HepG2 (cell line): ENCODE results near the gene SYNE3. TPM values are rescaled to one million over a fixed set of nuclear protein-coding genes. Genes with fewer than 3 reads are reported as not detected.

Experiments used
- CEBPB ChIP-seq: IDR thresholded peaks from 2 replicates; pipeline ENCODE4 v1.6.1; 2011; ENCODE audit warnings: low read depth, low read length, improper control_type of control experiment, borderline replicate concordance
- CEBPG ChIP-seq: IDR thresholded peaks from 2 replicates; pipeline ENCODE4 v1.6.1; 2016
- FOSL2 ChIP-seq: sonication (generic); formaldehyde crosslinking; IDR thresholded peaks from 2 replicates; pipeline ENCODE4 v1.4.0; 2020; ENCODE audit warnings: missing genetic modification reagents
- KDM2A ChIP-seq: sonication (generic); formaldehyde crosslinking; IDR thresholded peaks from 2 replicates; pipeline ENCODE4 v1.4.0; 2020; ENCODE audit warnings: low read depth, missing genetic modification reagents, borderline replicate concordance
- NONO ChIP-seq, 2 experiments: fragments of 450-650 bp in 1 of 2; sonication (generic) in 1 of 2; formaldehyde crosslinking in 1 of 2; IDR thresholded peaks in 1 of 2; conservative IDR thresholded peaks in 1 of 2; 2 replicates each; pipeline versions ENCODE4 v1.6.1 to v1.8.0; 2017 to 2022; ENCODE audit warnings: mild to moderate bottlenecking in 1 of 2, missing genetic modification reagents in 1 of 2, moderate library complexity in 1 of 2
- PAX8 ChIP-seq: sonication (generic); formaldehyde crosslinking; IDR thresholded peaks from 2 replicates; pipeline ENCODE4 v1.8.0; 2022; ENCODE audit warnings: mild to moderate bottlenecking, missing genetic modification reagents, borderline replicate concordance
- TGIF2 ChIP-seq: IDR thresholded peaks from 2 replicates; pipeline ENCODE4 v1.6.1; 2016; ENCODE audit warnings: control low read depth, missing compliant biosample characterization
- ZFY ChIP-seq: sonication (generic); formaldehyde crosslinking; IDR thresholded peaks from 2 replicates; pipeline ENCODE4 v1.4.0; 2020; ENCODE audit warnings: missing genetic modification reagents
- ZNF124 ChIP-seq: sonication (generic); formaldehyde crosslinking; IDR thresholded peaks from 2 replicates; pipeline ENCODE4 v1.4.0; 2020; ENCODE audit warnings: missing genetic modification reagents
- ZNF143 ChIP-seq: sonication (generic); formaldehyde crosslinking; IDR thresholded peaks from 2 replicates; pipeline ENCODE4 v1.4.0; 2020; ENCODE audit warnings: missing genetic modification reagents
- ZNF3 ChIP-seq: IDR thresholded peaks from 2 replicates; pipeline ENCODE4 v1.7.0; 2017; ENCODE audit warnings: inconsistent platforms
- ZNF367 ChIP-seq: sonication (generic); formaldehyde crosslinking; IDR thresholded peaks from 2 replicates; pipeline ENCODE4 v1.4.0; 2020; ENCODE audit warnings: missing genetic modification reagents, borderline replicate concordance
- ZNF432 ChIP-seq: sonication (generic); formaldehyde crosslinking; IDR thresholded peaks from 2 replicates; pipeline ENCODE4 v1.5.0; 2020; ENCODE audit warnings: missing genetic modification reagents, mild to moderate bottlenecking, borderline replicate concordance
- ZNF773 ChIP-seq: sonication (generic); formaldehyde crosslinking; IDR thresholded peaks from 2 replicates; pipeline ENCODE4 v1.4.0; 2020; ENCODE audit warnings: missing genetic modification reagents, borderline replicate concordance
- polyA plus RNA-seq, 8 experiments: library from polyadenylated mRNA; depleted of rRNA in 3 of 8; stranded (reverse) in 7 of 8; unstranded in 1 of 8; fragments of >200 nt; fragmentation: Illumina TruSeq in 4 of 8; extraction: Trizol in 4 of 8; gene quantifications; 2 replicates each; pipeline versions ENCODE4 v1.2.1 to v1.2.3, GENCODE V29; 2011 to 2016; ENCODE audit warnings: low read depth in 4 of 8, missing spikeins in 1 of 8, mixed read lengths in 1 of 8; ENCODE audit not compliant: insufficient read depth in 1 of 8
- total RNA-seq, 5 experiments: library from RNA; depleted of rRNA; stranded (reverse); fragments of >200 nt; fragmentation: Illumina TruSeq; extraction: Trizol; gene quantifications; 2 replicates each; pipeline ENCODE4 v1.2.3, GENCODE V29; 2016; ENCODE audit warnings: low read depth in 1 of 5
- TF ChIP-seq, protein P1 (sequence below): sonication (generic); formaldehyde crosslinking; IDR thresholded peaks from 2 replicates; pipeline ENCODE4 v1.5.0; 2020; ENCODE audit warnings: mild to moderate bottlenecking, missing genetic modification reagents, moderate library complexity
- TF ChIP-seq, protein P2 (sequence below): sonication (generic); formaldehyde crosslinking; IDR thresholded peaks from 2 replicates; pipeline ENCODE4 v1.9.0; 2021; ENCODE audit warnings: missing genetic modification reagents, mild to moderate bottlenecking, borderline replicate concordance
- TF ChIP-seq, protein P3 (sequence below): sonication (generic); formaldehyde crosslinking; IDR thresholded peaks from 2 replicates; pipeline ENCODE4 v1.4.0; 2020; ENCODE audit warnings: mild to moderate bottlenecking, missing genetic modification reagents
- TF ChIP-seq, protein P4 (sequence below): sonication (generic); formaldehyde crosslinking; conservative IDR thresholded peaks from 2 replicates; pipeline ENCODE4 v1.4.0; 2020; ENCODE audit warnings: missing genetic modification reagents
- TF ChIP-seq, protein P5 (sequence below): sonication (generic); formaldehyde crosslinking; IDR thresholded peaks from 2 replicates; pipeline ENCODE4 v1.5.1; 2020; ENCODE audit warnings: missing genetic modification reagents, mild to moderate bottlenecking, borderline replicate concordance
- TF ChIP-seq, protein P6 (sequence below): sonication (generic); formaldehyde crosslinking; IDR thresholded peaks from 2 replicates; pipeline ENCODE4 v1.5.1; 2020; ENCODE audit warnings: mild to moderate bottlenecking, missing genetic modification reagents, borderline replicate concordance

The SYNE3 gene
- total and polyA plus RNA-seq, 2 of the 13 experiments (the other 11 are each of a cell fraction or from before 2014, with no cell fraction given), result 7.8 to 8.0 TPM

DNA sequence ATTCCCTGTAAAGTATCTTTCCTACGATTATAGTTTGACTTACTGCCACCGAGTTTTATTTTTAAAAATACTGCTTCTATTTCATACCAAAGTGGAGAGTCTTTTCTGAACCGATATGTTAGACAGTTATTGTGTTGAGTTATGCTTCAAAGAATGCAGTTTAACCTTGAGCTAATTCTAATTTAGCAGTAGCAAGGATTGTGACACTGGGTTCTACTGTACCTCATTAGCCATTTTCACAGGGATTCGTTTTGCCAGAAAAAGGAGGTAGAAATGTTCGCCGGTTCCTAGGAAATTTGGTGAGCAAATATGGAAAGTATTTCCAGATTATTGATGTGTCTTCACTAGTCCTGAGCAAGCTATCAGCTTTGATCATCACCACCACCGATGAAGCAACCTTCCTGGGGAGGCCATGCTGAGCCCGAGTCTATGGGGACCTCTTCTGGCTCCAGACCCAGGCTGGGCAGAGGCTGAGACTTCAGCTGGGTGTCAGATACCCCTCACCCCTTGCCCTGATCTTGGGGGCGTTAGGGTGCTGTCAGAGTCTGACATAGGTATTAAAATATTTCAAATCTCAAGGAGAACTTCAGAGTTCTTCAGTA is 32.0 kb upstream of the SYNE3 start (continued):
- TF ChIP-seq, protein P1, sequence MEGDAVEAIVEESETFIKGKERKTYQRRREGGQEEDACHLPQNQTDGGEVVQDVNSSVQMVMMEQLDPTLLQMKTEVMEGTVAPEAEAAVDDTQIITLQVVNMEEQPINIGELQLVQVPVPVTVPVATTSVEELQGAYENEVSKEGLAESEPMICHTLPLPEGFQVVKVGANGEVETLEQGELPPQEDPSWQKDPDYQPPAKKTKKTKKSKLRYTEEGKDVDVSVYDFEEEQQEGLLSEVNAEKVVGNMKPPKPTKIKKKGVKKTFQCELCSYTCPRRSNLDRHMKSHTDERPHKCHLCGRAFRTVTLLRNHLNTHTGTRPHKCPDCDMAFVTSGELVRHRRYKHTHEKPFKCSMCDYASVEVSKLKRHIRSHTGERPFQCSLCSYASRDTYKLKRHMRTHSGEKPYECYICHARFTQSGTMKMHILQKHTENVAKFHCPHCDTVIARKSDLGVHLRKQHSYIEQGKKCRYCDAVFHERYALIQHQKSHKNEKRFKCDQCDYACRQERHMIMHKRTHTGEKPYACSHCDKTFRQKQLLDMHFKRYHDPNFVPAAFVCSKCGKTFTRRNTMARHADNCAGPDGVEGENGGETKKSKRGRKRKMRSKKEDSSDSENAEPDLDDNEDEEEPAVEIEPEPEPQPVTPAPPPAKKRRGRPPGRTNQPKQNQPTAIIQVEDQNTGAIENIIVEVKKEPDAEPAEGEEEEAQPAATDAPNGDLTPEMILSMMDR (CRISPR knock-in tag), result peak; percentile 65
- TF ChIP-seq PAX8 (CRISPR knock-in tag) (no peak), CEBPB (peak; percentile 81; the same call in 1 of the 2 replicates), ZFY (CRISPR knock-in tag) (peak; percentile 1; the same call in 1 of the 2 replicates), ZNF432 (no peak), TGIF2 (CRISPR knock-in tag) (0 out of 2 replicates have a peak, but pooled peaks have one; percentile 1), ZNF143 (no peak), ZNF367 (CRISPR knock-in tag) (no peak), CEBPG (CRISPR knock-in tag) (peak; percentile 90), ZNF3 (CRISPR knock-in tag) (no peak), FOSL2 (CRISPR knock-in tag) (peak; percentile 25; the same call in 1 of the 2 replicates), KDM2A (CRISPR knock-in tag) (no peak), ZNF773 (no peak), ZNF124 (CRISPR knock-in tag) (0 out of 2 replicates have a peak, but pooled peaks have one; percentile 10), NONO (IDR thresholded peaks at IDR 0.05) (no peak), NONO (CRISPR knock-in tag; conservative IDR thresholded peaks at IDR 0.05) (peak; percentile 0; the same call in 1 of the 2 replicates)
- TF ChIP-seq, protein P2, sequence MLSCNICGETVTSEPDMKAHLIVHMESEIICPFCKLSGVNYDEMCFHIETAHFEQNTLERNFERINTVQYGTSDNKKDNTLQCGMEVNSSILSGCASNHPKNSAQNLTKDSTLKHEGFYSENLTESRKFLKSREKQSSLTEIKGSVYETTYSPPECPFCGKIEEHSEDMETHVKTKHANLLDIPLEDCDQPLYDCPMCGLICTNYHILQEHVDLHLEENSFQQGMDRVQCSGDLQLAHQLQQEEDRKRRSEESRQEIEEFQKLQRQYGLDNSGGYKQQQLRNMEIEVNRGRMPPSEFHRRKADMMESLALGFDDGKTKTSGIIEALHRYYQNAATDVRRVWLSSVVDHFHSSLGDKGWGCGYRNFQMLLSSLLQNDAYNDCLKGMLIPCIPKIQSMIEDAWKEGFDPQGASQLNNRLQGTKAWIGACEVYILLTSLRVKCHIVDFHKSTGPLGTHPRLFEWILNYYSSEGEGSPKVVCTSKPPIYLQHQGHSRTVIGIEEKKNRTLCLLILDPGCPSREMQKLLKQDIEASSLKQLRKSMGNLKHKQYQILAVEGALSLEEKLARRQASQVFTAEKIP (CRISPR knock-in tag), result no peak
- TF ChIP-seq, protein P3, sequence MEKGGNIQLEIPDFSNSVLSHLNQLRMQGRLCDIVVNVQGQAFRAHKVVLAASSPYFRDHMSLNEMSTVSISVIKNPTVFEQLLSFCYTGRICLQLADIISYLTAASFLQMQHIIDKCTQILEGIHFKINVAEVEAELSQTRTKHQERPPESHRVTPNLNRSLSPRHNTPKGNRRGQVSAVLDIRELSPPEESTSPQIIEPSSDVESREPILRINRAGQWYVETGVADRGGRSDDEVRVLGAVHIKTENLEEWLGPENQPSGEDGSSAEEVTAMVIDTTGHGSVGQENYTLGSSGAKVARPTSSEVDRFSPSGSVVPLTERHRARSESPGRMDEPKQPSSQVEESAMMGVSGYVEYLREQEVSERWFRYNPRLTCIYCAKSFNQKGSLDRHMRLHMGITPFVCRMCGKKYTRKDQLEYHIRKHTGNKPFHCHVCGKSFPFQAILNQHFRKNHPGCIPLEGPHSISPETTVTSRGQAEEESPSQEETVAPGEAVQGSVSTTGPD (CRISPR knock-in tag), result peak; percentile 78
- TF ChIP-seq, protein P4, sequence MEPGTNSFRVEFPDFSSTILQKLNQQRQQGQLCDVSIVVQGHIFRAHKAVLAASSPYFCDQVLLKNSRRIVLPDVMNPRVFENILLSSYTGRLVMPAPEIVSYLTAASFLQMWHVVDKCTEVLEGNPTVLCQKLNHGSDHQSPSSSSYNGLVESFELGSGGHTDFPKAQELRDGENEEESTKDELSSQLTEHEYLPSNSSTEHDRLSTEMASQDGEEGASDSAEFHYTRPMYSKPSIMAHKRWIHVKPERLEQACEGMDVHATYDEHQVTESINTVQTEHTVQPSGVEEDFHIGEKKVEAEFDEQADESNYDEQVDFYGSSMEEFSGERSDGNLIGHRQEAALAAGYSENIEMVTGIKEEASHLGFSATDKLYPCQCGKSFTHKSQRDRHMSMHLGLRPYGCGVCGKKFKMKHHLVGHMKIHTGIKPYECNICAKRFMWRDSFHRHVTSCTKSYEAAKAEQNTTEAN (CRISPR knock-in tag), result 0 out of 2 replicates have a peak, but pooled peaks have one; percentile 2
- TF ChIP-seq, protein P5, sequence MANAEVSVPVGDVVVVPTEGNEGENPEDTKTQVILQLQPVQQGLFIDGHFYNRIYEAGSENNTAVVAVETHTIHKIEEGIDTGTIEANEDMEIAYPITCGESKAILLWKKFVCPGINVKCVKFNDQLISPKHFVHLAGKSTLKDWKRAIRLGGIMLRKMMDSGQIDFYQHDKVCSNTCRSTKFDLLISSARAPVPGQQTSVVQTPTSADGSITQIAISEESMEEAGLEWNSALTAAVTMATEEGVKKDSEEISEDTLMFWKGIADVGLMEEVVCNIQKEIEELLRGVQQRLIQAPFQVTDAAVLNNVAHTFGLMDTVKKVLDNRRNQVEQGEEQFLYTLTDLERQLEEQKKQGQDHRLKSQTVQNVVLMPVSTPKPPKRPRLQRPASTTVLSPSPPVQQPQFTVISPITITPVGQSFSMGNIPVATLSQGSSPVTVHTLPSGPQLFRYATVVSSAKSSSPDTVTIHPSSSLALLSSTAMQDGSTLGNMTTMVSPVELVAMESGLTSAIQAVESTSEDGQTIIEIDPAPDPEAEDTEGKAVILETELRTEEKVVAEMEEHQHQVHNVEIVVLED, result 0 out of 2 replicates have a peak, but pooled peaks have one; percentile 10
- TF ChIP-seq, protein P6, sequence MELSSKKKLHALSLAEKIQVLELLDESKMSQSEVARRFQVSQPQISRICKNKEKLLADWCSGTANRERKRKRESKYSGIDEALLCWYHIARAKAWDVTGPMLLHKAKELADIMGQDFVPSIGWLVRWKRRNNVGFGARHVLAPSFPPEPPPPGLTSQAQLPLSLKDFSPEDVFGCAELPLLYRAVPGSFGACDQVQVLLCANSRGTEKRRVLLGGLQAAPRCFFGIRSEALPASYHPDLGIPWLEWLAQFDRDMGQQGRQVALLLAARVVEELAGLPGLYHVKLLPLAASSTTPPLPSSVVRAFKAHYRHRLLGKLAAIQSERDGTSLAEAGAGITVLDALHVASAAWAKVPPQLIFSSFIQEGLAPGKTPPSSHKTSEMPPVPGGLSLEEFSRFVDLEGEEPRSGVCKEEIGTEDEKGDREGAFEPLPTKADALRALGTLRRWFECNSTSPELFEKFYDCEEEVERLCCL (CRISPR knock-in tag), result no peak
